Nephron (organoid): ENCODE data around the gene EREG.
"Not testable (repeated sequence)": the region's sequence is repeated elsewhere in the genome, so short reads cannot be mapped to it uniquely, and the experiment has no call there.

ENCODE experiments used
- H3K27ac Mint-ChIP-seq, 3 experiments: 2 replicates each; pipeline ENCODE4 v1.8.0; 2020; ENCODE audit warnings: mixed read lengths in 3 of 3, mild to moderate bottlenecking in 2 of 3, moderate library complexity in 1 of 3
- H3K27me3 Mint-ChIP-seq: 2 replicates; pipeline ENCODE4 v1.8.0; 2021; ENCODE audit warnings: low read depth, mild to moderate bottlenecking, moderate library complexity, mixed read lengths
- H3K36me3 Mint-ChIP-seq: 2 replicates; pipeline ENCODE4 v1.8.0; 2020; ENCODE audit warnings: low read depth, mixed read lengths
- H3K4me1 Mint-ChIP-seq: 2 replicates; pipeline ENCODE4 v1.8.0; 2020; ENCODE audit warnings: mixed read lengths
- H3K4me3 Mint-ChIP-seq, 3 experiments: 2 replicates each; pipeline ENCODE4 v1.8.0; 2020; ENCODE audit warnings: mild to moderate bottlenecking in 3 of 3, mixed read lengths in 3 of 3, moderate library complexity in 2 of 3
- H3K9me3 Mint-ChIP-seq: 2 replicates; pipeline ENCODE4 v1.8.0; 2020; ENCODE audit warnings: mixed read lengths
- CTCF ChIP-seq, 3 experiments: fragments of 200-600 bp; sonication (generic); IDR thresholded peaks; one replicate each; pipeline ENCODE4 v1.5.0; 2021; ENCODE audit warnings: antibody characterized with exemption in 3 of 3; ENCODE audit not compliant: unreplicated experiment in 3 of 3

Gene EREG

GRCh38 chr4:74334636-74335035, 30.3 kb upstream of the EREG start:
- no peak for TF ChIP-seq CTCF (IDR thresholded peaks at IDR 0.05; ENCODE audit: unreplicated experiment in 3 of 3)
- H3K36me3 Mint-ChIP-seq = no peaks in the 10 kb centered on the region
- no peak overlapping the region for H3K4me3 Mint-ChIP-seq
- peaks cover 6% of the 10 kb centered on the region for H3K27me3 Mint-ChIP-seq
- no peaks in the 10 kb centered on the region for H3K4me1 Mint-ChIP-seq
- H3K9me3 Mint-ChIP-seq = no peaks in the 10 kb centered on the region
- H3K27ac Mint-ChIP-seq = no peak overlapping the region

GRCh38 chr4:74335341-74336021, 29.5 kb upstream of the EREG start:
- no peak for TF ChIP-seq CTCF (IDR thresholded peaks at IDR 0.05; ENCODE audit: unreplicated experiment in 3 of 3)
- H3K27me3 Mint-ChIP-seq = peaks cover 6% of the 10 kb centered on the region

GRCh38 chr4:74338792-74339333, 26.1 kb upstream of the EREG start:
- Mint-ChIP-seq H3K36me3 (no peaks in the 10 kb centered on the region), H3K4me1 (no peaks in the 10 kb centered on the region), H3K27ac (no peak overlapping the region), H3K4me3 (no peak overlapping the region), H3K9me3 (peaks cover 15% of the 10 kb centered on the region), H3K27me3 (peaks cover 6% of the 10 kb centered on the region)
- TF ChIP-seq CTCF (IDR thresholded peaks at IDR 0.05; ENCODE audit: unreplicated experiment in 3 of 3) = no peak

More at GRCh38 chr4:74335341-74336021, 29.5 kb upstream of the EREG start:
- Mint-ChIP-seq H3K9me3 (peaks cover 4% of the 10 kb centered on the region), H3K36me3 (no peaks in the 10 kb centered on the region), H3K27ac (no peak overlapping the region), H3K4me3 (no peak overlapping the region), H3K4me1 (no peaks in the 10 kb centered on the region)

GRCh38 chr4:74339501-74339900, 25.4 kb upstream of the EREG start:
- Mint-ChIP-seq H3K9me3 (peaks cover 20% of the 10 kb centered on the region), H3K4me3 (no peak overlapping the region), H3K36me3 (no peaks in the 10 kb centered on the region), H3K4me1 (no peaks in the 10 kb centered on the region), H3K27ac (no peak overlapping the region), H3K27me3 (peaks cover under 1% of the 10 kb centered on the region)
- TF ChIP-seq CTCF (IDR thresholded peaks at IDR 0.05; ENCODE audit: unreplicated experiment in 3 of 3) = no peak

GRCh38 chr4:74340421-74340820, 24.5 kb upstream of the EREG start:
- not testable (repeated sequence) for H3K4me3 Mint-ChIP-seq

GRCh38 chr4:74344031-74344430, 20.9 kb upstream of the EREG start:
- Mint-ChIP-seq H3K4me1 (no peaks in the 10 kb centered on the region), H3K27me3 (no peaks in the 10 kb centered on the region)
- no peak for TF ChIP-seq CTCF (IDR thresholded peaks at IDR 0.05; ENCODE audit: unreplicated experiment in 3 of 3)

More at GRCh38 chr4:74340421-74340820, 24.5 kb upstream of the EREG start:
- H3K27me3 Mint-ChIP-seq, H3K36me3 Mint-ChIP-seq, H3K4me1 Mint-ChIP-seq, H3K27ac Mint-ChIP-seq: not testable (repeated sequence)
- peaks cover 28% of the 10 kb centered on the region for H3K9me3 Mint-ChIP-seq

More at GRCh38 chr4:74344031-74344430, 20.9 kb upstream of the EREG start:
- H3K4me3 Mint-ChIP-seq = no peak overlapping the region
- H3K27ac Mint-ChIP-seq = no peak overlapping the region
- H3K9me3 Mint-ChIP-seq = peaks cover 29% of the 10 kb centered on the region
- no peaks in the 10 kb centered on the region for H3K36me3 Mint-ChIP-seq
